ENCODE data around the gene CDS2.
A peak's percentile ranks its signal among the peaks of the same experiment; 100 is the strongest.
"Not testable (repeated sequence)": the region's sequence is repeated elsewhere in the genome, so short reads cannot be mapped to it uniquely, and the experiment has no call there.

Gene CDS2

DNA sequence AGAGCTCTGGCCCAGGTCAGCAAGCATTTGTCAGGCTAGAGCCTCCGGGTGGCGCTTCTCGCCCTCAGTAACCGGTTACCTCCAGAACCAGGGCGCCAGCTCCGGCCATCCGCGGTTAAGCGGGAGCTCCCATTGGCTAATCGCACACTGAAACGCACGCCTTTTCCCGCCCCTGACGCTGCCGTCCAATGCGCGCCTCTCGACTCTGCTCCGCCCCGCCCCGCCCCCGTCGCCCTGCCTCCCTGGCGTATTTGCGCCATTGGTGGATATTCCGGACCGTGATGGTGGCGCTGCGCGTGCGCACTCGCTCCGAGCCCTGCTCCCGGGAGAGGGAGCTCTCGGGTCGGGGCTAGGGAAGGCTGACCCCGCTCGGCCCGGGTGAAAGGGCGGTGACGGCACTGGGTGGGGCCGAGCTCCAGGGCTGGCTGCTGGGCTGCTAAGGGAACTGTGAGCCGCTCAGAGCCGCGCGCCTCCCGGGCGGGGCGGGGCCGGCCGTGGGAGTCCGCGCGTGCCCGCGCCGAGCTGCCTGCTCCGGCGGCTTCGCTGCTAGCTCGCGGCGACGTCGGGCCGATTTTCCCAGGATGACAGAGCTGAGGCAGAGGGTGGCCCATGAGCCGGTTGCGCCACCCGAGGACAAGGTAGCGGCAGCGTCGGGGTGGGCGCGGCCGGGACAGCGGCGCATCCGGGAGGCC, at the start of gene CDS2:
Gene CDS2, plus strand, starts transcription at position 497 of the 692 bp plus-strand sequence. Its CDS starts 85 bp downstream, at position 582.
- peak; percentile 100 for DNase-seq (ENCODE audit: low read depth in 2 of 2, low spot score in 1 of 2)

DNA sequence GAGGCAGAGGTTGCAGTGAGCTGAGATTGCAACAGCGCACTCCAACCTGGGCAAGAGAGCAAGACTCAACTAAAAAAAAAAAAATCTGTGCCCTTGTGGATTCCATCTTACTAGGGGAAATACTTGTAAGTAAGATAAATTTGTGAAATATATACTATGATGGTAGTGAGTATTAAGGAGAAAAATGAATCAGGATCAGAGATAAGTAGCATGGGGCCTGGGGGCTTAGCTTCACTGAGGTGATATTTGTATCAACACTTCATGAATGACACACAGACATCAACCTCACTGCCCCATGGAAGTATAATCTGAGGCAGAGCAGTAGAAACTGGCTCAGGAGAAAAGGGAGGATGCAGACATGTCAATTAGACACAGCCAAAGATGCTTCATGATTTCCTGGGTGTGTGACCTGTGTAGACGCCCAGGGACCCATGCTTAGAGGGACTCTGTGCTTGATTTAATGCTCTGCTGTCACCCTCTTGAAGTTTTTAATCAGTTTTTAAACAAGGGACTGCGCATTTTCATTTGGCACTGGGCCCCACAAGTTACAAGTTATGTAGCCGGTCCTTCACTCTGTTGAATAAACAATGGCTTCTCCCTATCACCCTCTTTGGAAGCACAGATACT, 48.9 kb upstream of the CDS2 start:
- DNase-seq (ENCODE audit: low read depth in 2 of 2, low spot score in 1 of 2): no peak

DNA sequence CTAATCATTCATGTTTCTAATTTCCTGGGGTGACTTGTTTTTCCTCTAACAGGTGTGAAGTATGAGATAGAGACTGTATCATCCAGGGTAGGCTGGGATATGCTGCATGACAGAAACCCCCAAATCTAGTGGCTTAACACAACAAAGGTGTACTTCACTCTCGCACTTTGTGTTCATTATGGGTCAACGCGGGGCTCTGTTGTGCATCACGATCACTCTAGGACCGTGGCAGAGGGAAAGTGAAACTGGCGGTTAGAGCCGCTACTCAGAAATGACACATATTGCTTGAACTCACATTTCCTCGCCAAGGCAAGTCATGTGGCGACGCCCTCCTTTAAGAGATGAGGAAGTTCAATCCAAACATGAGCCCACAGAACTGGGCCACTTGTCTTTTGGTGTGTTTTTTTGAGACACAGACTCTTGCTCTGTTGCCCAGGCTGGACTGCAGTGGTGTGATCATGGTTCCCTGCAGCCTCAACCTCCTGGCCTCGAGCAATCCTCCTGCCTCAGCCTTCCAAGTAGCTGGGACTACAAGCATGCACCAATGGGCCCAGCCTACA, 48.3 kb upstream of the CDS2 start:
- peak; percentile 48 to 53 for DNase-seq (ENCODE audit: low read depth in 2 of 2, low spot score in 1 of 2)

DNA sequence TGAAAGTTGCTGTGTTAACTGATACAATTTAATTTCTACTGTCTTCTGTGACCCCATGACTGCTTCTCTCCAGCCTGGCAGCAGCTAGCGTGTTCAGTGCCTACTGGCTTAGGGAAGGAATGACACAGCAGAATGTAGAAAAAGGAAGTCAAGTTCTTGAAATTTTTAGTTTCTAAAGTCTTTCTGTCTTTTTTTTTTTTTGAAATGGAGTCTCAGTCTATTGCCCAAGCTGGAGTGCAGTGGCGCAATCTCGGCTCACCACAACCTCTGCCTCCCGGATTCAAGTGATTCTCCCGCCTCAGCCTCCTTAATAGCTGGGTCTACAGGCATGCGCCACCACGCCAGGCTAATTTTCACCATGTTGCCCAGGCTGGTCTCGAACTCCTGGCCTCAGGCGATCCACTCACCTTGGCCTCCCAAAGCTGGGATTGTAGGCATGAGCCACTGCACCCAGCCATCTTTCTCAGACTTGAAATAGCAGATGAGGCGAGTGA, 46.4 kb upstream of the CDS2 start:
- DNase-seq (ENCODE audit: low read depth in 2 of 2, low spot score in 1 of 2): no peak

DNA sequence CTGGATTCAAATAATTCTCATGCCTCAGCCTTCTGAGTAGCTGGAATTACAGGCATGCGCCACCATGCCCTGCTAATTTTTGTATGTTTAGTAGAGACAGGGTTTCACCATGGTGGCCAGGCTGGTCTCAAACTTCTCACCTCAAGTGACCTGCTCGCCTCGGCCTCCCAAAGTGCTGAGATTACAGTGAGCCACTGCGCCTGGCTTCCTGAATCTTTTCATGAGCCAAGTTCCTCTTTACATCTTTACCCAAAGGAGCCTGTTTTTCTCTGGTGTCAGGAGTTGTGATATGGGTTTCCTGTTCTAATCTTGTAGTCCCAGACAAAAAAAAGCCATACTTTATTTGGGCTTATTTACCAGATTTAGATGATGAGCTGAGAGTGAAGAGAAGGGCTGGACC, 41.4 kb upstream of the CDS2 start:
- no peak for DNase-seq (ENCODE audit: low read depth in 2 of 2, low spot score in 1 of 2)

DNA sequence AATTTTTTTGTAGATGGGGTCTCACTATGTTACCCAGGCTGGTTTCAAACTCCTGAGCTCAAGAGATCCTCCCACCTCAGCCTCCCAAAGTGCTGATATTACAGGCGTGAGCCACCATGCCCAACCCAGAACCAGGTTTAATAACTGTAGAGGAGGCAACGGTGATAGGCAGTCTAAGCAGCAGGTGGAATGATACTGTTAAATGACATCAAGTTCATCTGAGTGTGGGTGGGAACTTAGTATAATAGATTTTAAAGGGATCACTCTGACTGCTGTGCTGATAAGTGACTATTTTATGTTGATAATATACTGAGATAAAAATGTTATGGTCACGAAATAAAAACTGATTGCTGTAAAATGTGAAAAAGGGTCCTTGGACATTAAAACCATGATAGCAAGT, 38.1 kb upstream of the CDS2 start:
- DNase-seq (ENCODE audit: low read depth in 2 of 2, low spot score in 1 of 2): no peak

DNA sequence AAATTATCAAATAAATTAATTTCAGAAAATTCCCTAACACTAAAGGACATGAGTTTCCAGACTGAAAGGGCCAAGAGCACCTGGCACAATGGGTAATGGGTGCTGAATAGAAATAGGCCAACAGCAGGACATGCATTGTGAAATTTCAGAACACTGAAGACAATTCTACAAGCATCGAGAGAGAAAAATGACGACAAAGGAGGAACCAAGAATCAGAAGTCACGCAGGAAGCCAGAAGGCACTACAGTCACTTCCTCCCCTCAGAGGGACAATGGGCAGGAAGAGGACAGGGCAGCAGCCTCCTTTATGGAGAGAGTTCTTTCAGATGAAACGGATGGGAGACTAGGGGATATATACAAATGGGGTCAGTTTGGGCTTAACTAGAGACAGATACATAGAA, 36.6 kb upstream of the CDS2 start:
- DNase-seq (ENCODE audit: low read depth in 2 of 2, low spot score in 1 of 2): no peak

DNA sequence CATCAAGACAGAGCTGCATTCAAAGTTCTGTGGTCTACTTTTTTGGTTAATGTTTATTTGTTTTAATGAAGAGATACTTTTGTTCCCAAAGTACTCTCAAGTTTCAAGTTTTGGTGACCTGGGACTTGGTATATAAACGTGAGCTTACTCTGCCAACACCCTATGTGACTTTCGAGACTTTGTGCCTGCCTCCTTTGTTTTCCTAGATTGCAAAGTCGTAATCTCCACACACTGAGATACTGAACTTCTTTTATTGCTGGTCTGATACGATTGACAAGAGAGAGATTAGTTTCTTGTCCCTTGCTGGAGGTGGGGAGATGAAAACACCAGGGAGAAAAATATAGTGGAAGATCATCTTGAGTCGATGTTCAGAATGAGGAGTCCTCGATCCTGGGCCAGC, 34.9 kb upstream of the CDS2 start:
- DNase-seq (ENCODE audit: low read depth in 2 of 2, low spot score in 1 of 2): no peak

DNA sequence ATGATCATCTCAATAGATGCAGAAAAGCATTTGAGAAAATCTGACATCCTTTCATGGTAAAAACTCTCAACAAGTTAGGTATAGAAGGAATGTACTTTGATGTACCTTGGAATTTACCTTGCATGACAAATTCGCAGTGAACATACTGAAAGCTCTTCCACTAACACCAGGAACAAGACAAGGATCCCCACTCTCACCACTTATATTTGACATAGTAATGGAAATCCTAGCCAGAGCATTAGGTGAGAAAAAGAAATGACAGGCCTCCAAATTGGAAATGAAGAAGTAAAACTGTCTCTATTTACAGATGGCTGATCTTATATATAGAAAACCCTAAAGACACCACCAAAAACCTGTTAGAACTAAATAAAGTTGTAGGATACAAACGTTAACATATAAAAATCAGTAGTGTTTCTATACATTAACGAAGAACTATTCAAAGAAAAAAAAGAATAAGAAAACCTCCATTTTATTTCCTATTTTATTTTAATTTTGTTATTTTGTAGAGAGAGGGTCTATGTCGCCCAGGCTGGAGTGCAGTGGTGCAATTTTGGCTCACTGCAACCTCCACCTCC, 34.0 kb upstream of the CDS2 start:
- DNase-seq (ENCODE audit: low read depth in 2 of 2, low spot score in 1 of 2): no peak

DNA sequence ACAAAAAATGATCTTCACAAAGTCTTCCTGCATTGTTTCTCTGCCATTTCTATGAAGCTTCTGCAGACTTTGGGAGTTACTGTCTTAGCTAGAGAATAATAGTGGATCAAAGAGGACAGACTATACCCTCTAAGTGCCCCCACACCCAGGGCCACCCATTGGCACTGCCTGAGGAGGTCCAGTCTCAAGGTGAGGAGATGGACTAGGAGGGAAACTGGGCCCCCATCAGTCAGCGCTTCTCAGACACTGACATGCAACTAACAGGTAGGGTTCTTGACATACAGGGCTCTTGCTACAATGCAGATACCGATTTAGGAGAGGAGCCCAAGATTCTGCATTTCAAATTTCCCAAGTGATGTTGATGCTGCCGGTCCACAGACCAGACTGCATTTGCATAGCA, 31.4 kb upstream of the CDS2 start:
- DNase-seq (ENCODE audit: low read depth in 2 of 2, low spot score in 1 of 2): no peak

DNA sequence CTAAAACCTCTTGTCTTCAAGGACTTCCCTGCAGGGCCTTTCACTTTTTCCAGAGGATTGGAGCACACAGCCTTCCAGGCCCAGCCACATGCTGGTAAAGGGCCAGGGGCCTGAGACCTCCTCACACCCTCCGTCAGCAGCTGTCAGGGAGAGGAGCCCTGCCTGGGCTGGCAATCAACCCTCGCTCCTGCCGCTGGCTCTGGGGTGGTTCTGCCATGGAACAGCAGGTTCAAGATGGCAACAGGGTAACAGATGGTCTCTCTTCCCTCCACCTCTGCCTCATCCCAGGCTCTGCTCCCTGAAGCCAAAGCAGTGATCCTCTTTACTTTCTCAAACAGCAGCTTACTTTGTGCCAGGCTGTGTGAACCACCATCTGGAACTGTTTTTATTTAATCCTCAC, 30.9 kb upstream of the CDS2 start:
- DNase-seq (ENCODE audit: low read depth in 2 of 2, low spot score in 1 of 2): no peak

DNA sequence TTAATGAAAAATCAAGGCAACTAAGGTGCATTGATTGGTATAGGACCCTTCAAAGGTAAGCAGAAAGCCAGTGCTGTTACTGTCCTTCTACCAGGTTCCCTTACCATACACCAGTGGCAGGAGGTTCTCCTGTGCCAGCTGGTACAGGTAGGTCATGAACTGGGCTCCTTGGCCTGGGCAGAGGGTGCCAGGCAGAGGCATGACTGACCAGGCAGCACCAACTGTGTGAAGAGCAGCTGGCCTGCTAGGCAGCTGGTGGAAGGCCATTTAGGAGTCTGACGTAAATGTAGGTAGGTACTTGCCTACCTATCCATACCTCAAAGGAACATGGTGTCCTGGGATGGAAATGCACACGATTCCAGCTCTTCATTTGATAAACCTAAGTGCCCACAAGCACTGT, 30.3 kb upstream of the CDS2 start:
- no peak for DNase-seq (ENCODE audit: low read depth in 2 of 2, low spot score in 1 of 2)

DNA sequence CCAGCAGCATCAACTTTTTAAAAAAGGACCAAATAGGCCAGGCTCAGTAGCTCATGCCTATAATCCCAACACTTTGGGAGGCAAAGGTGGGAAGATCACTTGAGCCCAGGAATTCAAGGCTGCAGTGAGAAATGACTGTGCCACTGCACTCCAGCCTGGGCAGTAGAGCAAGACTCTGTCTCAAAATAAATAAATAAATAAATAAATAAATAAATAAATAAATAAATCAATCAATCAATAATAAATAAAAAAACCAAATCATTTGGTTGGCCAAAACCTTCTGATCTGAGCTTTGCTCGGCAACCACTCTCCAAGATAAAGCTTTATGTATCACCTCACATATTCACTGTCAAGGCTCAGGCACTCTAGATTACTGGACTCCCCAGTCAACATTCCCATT, 27.8 kb upstream of the CDS2 start:
- not testable (repeated sequence) for DNase-seq (ENCODE audit: low read depth in 2 of 2, low spot score in 1 of 2)

DNA sequence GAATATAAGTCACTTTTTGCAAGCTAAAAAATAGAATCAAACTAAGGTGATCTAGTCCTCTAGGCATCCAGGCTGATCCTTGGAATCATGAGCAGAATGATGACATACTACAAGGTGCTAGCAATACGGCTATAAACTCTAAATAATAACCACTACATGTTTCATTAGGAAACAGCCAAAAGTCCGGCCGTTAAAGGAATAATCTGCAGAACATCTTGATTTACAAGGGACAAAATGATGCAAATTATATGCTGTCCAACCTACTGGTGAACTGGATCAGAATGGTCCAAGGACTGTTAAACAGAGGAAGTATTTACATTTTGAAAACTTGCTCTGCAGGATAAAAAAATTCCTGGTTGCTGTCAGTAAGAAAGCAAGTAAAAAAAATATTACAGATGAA, 26.9 kb upstream of the CDS2 start:
- DNase-seq (ENCODE audit: low read depth in 2 of 2, low spot score in 1 of 2): not testable (repeated sequence)

DNA sequence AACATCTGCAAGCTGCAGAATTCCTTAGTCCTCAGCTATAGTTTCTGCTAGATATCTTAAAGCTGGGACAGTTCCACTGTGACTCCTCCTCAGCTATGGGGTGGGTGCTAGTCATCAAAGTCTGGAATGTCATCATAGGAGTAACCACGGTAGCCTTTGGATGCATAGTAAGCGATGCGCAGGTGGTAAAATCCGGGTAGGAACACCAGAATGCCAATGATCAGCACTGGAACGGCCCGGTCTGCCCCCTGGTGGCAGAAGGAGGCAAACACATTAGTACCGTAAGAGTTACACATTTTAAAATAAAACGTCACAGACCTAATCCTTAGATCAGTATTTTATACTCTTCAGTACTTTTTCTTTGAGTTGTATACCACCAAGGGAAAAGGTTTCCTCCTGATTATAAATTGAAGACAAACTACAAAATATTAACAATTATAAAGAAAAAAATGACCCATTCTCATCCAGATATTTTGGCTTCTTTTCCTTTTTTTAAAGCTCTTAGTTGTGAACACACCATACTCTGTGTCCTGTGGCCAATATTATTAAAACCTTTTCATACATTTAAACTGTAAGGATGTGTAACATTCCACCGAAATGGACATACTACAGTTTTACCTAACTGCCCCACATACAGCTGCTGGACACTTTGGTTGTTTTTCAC, 26.0 kb upstream of the CDS2 start:
- peak; percentile 41 to 71 for DNase-seq (ENCODE audit: low read depth in 2 of 2, low spot score in 1 of 2)

DNA sequence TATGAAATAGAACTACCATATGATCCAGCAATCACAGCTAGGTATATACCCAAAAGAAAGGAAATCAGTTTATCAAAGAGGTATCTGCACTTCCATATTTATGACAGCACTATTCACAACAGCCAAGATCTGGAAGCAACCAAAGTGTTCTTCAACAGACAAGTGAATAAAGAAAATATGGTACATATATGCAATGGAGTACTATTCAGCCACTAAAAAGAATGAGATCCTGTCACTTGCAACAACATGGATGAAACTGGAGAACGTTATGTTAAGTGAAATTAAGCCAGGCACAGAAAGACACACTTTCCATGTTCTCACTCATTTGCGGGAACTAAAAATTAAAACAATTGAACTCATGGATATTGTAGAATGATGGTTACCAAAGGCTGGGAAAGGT, 22.3 kb upstream of the CDS2 start:
- no peak for DNase-seq (ENCODE audit: low read depth in 2 of 2, low spot score in 1 of 2)

DNA sequence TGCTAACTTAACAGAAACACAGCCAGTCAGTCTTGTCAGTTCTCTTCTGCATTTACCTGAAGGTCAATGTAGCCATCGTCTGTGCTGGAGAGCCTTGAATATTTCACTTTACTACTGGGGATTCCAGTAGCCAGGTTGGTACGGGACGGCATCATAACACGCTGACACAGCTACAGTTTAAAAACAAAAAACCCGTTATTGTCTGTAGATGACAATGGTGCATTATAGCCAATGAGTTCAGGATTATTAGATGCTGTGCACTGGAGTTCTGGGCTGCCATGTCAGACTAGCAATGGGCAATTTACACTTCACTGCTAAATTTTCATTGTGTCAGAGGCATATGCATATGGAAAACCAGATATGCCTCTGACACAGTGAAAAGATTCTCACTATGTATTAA, 17.5 kb upstream of the CDS2 start:
- DNase-seq (ENCODE audit: low read depth in 2 of 2, low spot score in 1 of 2): no peak

DNA sequence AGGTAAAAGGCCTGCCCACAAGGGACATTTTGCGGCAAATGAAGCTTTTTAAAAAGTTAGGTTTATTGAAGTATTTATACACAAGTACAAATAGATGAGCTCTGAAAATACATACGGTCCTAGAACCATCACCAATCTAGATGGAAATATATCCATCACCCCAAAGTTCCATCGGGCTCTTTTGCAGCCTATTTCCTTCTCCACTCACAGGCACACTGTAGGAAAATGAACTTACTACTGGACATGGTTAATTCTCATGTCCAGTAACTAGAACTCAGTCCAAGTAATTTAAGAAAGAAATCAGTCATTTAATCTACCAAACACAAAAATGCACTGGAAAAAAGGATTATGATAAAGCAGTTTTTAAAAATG, 13.2 kb upstream of the CDS2 start:
- DNase-seq (ENCODE audit: low read depth in 2 of 2, low spot score in 1 of 2): no peak

DNA sequence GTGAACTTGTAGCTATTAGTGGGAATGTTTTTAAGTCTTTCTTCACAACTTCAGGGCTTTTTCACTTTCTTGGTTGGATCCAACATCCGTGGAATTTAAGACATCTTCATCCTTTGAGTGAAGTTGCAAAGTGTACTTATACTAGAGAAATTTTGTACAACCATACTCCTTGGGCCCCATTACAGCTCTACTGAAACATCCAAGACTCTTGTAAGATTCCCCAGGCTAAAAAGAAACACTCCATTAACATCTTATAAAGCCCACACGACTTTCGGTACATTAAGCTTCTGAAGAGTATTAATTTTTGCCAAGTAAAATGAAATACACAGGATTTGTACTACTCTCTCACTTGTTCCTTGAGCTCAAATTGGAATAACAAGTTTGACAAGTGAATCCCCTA, 12.4 kb upstream of the CDS2 start:
- no peak for DNase-seq (ENCODE audit: low read depth in 2 of 2, low spot score in 1 of 2)

DNA sequence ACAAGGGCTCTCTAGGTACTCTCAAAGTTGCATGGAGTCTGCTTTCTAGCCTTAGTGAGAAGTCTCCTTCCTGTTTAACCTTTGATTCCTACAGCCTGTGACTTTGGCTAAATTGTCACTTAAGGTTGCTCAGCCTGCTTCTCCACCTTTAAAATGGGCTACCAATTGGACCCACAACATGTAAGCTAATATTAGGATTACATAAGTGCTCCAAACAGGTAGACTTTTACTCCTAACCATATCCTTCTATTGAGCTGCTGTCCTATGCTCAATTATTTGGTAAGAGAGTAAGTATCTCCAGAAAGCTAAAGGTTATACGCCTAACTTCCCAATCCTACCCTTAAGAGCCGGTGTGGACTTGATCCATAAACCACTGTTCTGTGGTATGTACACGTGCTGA, 9.9 kb upstream of the CDS2 start:
- no peak for DNase-seq (ENCODE audit: low read depth in 2 of 2, low spot score in 1 of 2)

DNA sequence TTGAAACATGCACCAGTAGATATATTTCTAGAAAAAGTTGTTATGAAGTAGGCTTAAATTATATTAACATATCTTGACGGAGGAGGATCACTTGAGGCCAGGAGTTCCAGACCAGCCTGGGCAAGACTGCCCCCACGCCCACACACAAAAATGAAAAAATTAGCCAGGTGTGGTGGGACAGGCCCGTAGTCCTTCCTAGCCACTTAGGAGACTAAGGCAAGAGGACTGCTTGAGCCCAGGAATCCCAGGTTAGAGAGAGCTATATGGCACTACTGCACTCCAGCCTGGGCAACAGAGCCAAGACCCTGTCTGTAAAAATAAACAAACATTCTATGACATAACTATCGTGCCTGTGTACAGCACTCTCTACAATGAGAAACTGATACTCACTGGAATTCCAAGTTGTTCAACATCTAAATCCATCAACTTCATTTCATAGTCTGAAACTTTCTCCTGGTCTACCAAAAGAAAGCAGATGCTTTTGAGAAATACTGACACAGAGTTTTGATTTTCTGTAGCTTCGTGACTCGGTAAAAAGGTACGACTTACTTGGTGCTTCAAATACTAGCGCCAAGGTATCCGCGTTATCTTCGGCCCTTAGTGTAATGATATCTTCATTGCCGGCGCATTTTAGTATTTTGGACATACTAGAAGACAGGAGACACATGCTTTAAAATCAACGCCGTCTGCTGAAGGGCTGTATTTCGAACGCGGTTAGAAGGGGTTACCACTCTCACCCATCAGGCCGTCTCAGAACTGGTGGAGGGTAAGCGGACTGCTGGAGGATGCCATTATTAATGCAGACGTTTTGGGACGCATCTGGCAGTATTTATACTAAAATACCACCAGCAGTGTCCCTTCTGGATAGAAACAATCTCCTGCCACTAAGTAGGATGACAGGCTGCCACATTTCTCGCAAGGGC, 8.3 kb upstream of the CDS2 start:
- no peak for DNase-seq (ENCODE audit: low read depth in 2 of 2, low spot score in 1 of 2)
